Effector memory CD4-positive, alpha-beta T cell (primary cell): ENCODE results near the gene APLP1.

Experiments used
- DNase-seq, 3 donors: peaks; one replicate each; pipeline ENCODE4 v3.0.0-alpha.2; 2020
- H3K27ac ChIP-seq: 2 replicates; pipeline ENCODE4 v1.7.0; 2013; ENCODE audit warnings: mild to moderate bottlenecking, low read length, moderate library complexity; ENCODE audit not compliant: insufficient read depth, poor library complexity, severe bottlenecking
- H3K27me3 ChIP-seq: replicated peaks from 2 replicates; pipeline ENCODE4 v1.7.0; 2013; ENCODE audit warnings: mild to moderate bottlenecking, low read length; ENCODE audit not compliant: insufficient read depth, control insufficient read depth, poor library complexity, severe bottlenecking
- H3K36me3 ChIP-seq: 2 replicates; pipeline ENCODE4 v1.7.0; 2013; ENCODE audit warnings: mild to moderate bottlenecking, low read length, moderate library complexity; ENCODE audit not compliant: control insufficient read depth, insufficient read depth
- H3K4me1 ChIP-seq: 2 replicates; pipeline ENCODE4 v1.7.0; 2013; ENCODE audit warnings: low read length, mild to moderate bottlenecking; ENCODE audit not compliant: control insufficient read depth, insufficient read depth, poor library complexity, severe bottlenecking
- H3K4me3 ChIP-seq: 2 replicates; pipeline ENCODE4 v1.7.0; 2013; ENCODE audit warnings: low read length, low read depth, mild to moderate bottlenecking; ENCODE audit not compliant: insufficient read depth, poor library complexity, severe bottlenecking
- H3K9me3 ChIP-seq: 2 replicates; pipeline ENCODE4 v1.7.0; 2013; ENCODE audit warnings: mild to moderate bottlenecking, low read length, moderate library complexity; ENCODE audit not compliant: control insufficient read depth

Gene APLP1

GRCh38 chr19:35843676-35844481, 24.5 kb upstream of the APLP1 start:
- DNase-seq = no peak
- no peaks in the 10 kb centered on the region for H3K9me3 ChIP-seq
- H3K27ac ChIP-seq = no peak overlapping the region
- H3K4me3 ChIP-seq = no peak overlapping the region
- no peaks in the 10 kb centered on the region for H3K36me3 ChIP-seq
- peaks cover 10% of the 10 kb centered on the region for H3K4me1 ChIP-seq
- H3K27me3 ChIP-seq = peaks cover 36% of the 10 kb centered on the region

- Histone ChIP-seq H3K36me3 (no peaks in the 10 kb centered on the region), H3K9me3 (no peaks in the 10 kb centered on the region), H3K4me1 (peaks cover 10% of the 10 kb centered on the region), H3K27ac (no peak overlapping the region), H3K4me3 (no peak overlapping the region), H3K27me3 (peaks cover 40% of the 10 kb centered on the region)
- no peak for DNase-seq
Observed at GRCh38 chr19:35844482-35845214, 23.7 kb upstream of the APLP1 start.

DNA sequence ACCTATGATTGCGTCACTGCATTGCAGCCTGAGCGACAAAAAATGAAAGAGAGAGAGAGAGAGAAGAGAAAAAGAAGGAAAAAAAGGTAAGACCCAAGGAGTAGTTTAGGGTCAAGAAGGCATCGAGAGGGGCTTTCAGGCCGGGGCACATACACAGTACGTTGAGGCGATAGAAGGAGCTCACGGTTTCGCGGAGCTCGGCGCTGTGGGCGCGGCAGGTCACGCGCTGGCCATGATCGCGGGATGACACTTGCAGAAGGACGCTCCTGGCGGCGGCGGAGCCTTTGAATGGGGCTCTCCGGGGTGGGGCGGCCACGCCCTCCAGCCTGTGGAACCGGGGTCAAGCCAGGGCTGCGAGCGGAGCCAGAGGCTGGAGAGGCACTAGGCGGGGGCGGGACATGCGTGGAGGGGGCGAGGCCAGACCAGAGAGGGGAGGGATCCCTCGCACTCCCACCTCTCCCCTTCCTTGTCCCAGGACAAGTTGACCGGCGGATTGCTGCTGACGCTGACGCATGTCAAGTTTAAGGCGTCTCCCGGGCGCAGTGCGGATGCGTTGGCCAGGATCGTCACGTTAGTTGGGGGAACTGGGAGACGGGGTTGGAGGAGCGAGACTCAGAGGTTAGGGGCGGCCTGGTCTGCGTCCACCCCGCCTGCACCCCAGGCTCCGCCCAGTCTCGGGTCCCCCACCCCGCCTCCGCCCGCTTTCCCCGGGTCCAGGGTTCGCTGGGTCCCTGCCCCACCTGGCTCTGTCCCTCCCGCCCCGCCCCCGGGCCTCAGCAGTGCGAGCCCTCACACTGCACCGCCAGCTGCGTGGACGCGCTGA, 22.9 kb upstream of the APLP1 start:
- no peak overlapping the region for H3K27ac ChIP-seq
- H3K4me1 ChIP-seq = peaks cover 10% of the 10 kb centered on the region
- H3K9me3 ChIP-seq = no peaks in the 10 kb centered on the region
- no peak for DNase-seq
- no peaks in the 10 kb centered on the region for H3K36me3 ChIP-seq
- H3K4me3 ChIP-seq = peak overlapping the region; percentile 17
- peaks cover 40% of the 10 kb centered on the region for H3K27me3 ChIP-seq

- Histone ChIP-seq H3K36me3 (no peaks in the 10 kb centered on the region), H3K4me1 (peaks cover 10% of the 10 kb centered on the region), H3K4me3 (no peak overlapping the region), H3K27ac (no peak overlapping the region), H3K27me3 (peaks cover 44% of the 10 kb centered on the region), H3K9me3 (no peaks in the 10 kb centered on the region)
- no peak for DNase-seq
Observed at GRCh38 chr19:35846038-35846668, 22.2 kb upstream of the APLP1 start.

DNA sequence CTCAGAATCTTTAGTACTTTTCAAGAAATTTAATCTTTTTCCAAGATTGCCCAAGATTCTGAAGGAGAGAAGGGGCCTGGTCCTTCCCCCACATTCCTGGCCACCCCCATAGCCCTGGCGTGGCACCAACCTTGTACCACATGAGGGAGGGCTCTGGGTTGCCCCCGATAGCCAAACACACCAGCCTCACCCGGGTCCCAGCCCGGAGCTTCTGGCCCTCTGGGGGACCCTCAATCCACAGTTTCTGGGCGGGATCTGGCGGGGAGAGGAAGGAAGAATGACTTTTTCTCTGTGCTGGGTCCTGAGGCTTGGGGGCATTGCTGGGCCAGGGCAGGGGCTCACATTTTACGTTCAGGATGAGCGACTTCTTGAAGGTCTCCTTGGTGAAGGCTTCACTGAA, 20.5 kb upstream of the APLP1 start:
- no peak overlapping the region for H3K27ac ChIP-seq
- H3K4me1 ChIP-seq = peaks cover 10% of the 10 kb centered on the region
- peaks cover 44% of the 10 kb centered on the region for H3K27me3 ChIP-seq
- H3K9me3 ChIP-seq = no peaks in the 10 kb centered on the region
- no peak for DNase-seq
- no peaks in the 10 kb centered on the region for H3K36me3 ChIP-seq
- no peak overlapping the region for H3K4me3 ChIP-seq

- no peaks in the 10 kb centered on the region for H3K36me3 ChIP-seq
- H3K27me3 ChIP-seq = peaks cover 47% of the 10 kb centered on the region
Observed at GRCh38 chr19:35848486-35848885, 19.9 kb upstream of the APLP1 start.

GRCh38 chr19:35848919-35849505, 19.4 kb upstream of the APLP1 start:
- Histone ChIP-seq H3K27me3 (peaks cover 44% of the 10 kb centered on the region), H3K4me1 (peaks cover 10% of the 10 kb centered on the region), H3K36me3 (no peaks in the 10 kb centered on the region), H3K9me3 (no peaks in the 10 kb centered on the region), H3K27ac (no peak overlapping the region), H3K4me3 (no peak overlapping the region)
- DNase-seq = no peak

More at GRCh38 chr19:35848486-35848885, 19.9 kb upstream of the APLP1 start:
- no peak for DNase-seq
- no peak overlapping the region for H3K4me3 ChIP-seq
- peaks cover 10% of the 10 kb centered on the region for H3K4me1 ChIP-seq
- H3K27ac ChIP-seq = no peak overlapping the region
- H3K9me3 ChIP-seq = no peaks in the 10 kb centered on the region

- no peaks in the 10 kb centered on the region for H3K36me3 ChIP-seq
- peaks cover 6% of the 10 kb centered on the region for H3K4me1 ChIP-seq
- H3K4me3 ChIP-seq = no peak overlapping the region
- H3K27ac ChIP-seq = no peak overlapping the region
- DNase-seq = no peak
- H3K9me3 ChIP-seq = no peaks in the 10 kb centered on the region
- peaks cover 38% of the 10 kb centered on the region for H3K27me3 ChIP-seq
Observed at GRCh38 chr19:35851213-35852028, 17.0 kb upstream of the APLP1 start.
